ENCODE results near the gene STXBP6.

The STXBP6 gene

GRCh38 chr14:24904533-24904932, 145.4 kb downstream of the STXBP6 start:
- Histone ChIP-seq H3K27ac (no peak overlapping the region), H3K36me3 (no peaks in the 10 kb centered on the region), H3K4me1 (no peaks in the 10 kb centered on the region), H3K9me3 (no peaks in the 10 kb centered on the region), H3K4me3 (no peak overlapping the region), H3K27me3 (no peaks in the 10 kb centered on the region)
- TF ChIP-seq, protein P1, sequence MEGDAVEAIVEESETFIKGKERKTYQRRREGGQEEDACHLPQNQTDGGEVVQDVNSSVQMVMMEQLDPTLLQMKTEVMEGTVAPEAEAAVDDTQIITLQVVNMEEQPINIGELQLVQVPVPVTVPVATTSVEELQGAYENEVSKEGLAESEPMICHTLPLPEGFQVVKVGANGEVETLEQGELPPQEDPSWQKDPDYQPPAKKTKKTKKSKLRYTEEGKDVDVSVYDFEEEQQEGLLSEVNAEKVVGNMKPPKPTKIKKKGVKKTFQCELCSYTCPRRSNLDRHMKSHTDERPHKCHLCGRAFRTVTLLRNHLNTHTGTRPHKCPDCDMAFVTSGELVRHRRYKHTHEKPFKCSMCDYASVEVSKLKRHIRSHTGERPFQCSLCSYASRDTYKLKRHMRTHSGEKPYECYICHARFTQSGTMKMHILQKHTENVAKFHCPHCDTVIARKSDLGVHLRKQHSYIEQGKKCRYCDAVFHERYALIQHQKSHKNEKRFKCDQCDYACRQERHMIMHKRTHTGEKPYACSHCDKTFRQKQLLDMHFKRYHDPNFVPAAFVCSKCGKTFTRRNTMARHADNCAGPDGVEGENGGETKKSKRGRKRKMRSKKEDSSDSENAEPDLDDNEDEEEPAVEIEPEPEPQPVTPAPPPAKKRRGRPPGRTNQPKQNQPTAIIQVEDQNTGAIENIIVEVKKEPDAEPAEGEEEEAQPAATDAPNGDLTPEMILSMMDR (IDR thresholded peaks at IDR 0.05): no peak
- DNase-seq: no peak
- intact Hi-C loops (cut with DNase I; ENCODE audit: low total_unique reads): no loop called here

- Histone ChIP-seq H3K27me3 (no peaks in the 10 kb centered on the region), H3K4me3 (no peak overlapping the region), H3K4me1 (no peaks in the 10 kb centered on the region), H3K36me3 (no peaks in the 10 kb centered on the region), H3K9me3 (no peaks in the 10 kb centered on the region), H3K27ac (no peak overlapping the region)
- DNase-seq: no peak
- TF ChIP-seq, protein P1 (IDR thresholded peaks at IDR 0.05): no peak
- intact Hi-C loops (cut with DNase I; ENCODE audit: low total_unique reads): no loop called here
These were observed 146.6 kb downstream of the STXBP6 start for GRCh38 chr14:24903337-24903736.

- Histone ChIP-seq H3K36me3 (no peaks in the 10 kb centered on the region), H3K27ac (no peak overlapping the region), H3K27me3 (no peaks in the 10 kb centered on the region), H3K4me3 (no peak overlapping the region), H3K9me3 (no peaks in the 10 kb centered on the region), H3K4me1 (peaks cover 0 to 8% (median 2%) of the 10 kb centered on the region in 4 donors)
- intact Hi-C loops (cut with DNase I; ENCODE audit: low total_unique reads): no loop called here
- DNase-seq: no peak
- TF ChIP-seq, protein P1 (IDR thresholded peaks at IDR 0.05): no peak
These were observed 149.5 kb downstream of the STXBP6 start for GRCh38 chr14:24900269-24901100.

DNA sequence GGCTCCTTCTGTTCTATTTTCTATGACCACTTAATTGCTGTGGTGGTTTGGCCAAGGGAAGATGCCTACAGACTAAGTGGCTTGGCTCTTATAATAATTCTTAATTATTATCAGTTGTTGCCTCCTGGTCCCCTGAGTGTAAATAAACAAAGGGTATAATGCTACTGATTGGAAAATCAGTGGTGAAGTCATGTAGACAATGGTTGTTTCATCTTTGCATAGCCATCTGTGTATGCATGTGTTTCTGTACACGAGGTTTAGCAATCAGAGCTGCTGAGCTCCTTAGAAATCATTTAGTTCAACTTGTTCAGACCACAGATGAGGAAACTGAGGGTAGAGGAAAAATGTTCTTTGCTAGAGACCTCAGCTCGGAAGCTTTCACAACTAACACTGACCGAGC, 152.2 kb downstream of the STXBP6 start:
- Histone ChIP-seq H3K4me3 (no peak overlapping the region), H3K27me3 (no peaks in the 10 kb centered on the region), H3K27ac (no peak overlapping the region), H3K9me3 (no peaks in the 10 kb centered on the region), H3K4me1 (peaks cover 0 to 15% (median 8%) of the 10 kb centered on the region in 4 donors), H3K36me3 (no peaks in the 10 kb centered on the region)
- TF ChIP-seq, protein P1 (IDR thresholded peaks at IDR 0.05): no peak
- intact Hi-C loops (cut with DNase I; ENCODE audit: low total_unique reads): no loop called here
- no peak for DNase-seq

DNA sequence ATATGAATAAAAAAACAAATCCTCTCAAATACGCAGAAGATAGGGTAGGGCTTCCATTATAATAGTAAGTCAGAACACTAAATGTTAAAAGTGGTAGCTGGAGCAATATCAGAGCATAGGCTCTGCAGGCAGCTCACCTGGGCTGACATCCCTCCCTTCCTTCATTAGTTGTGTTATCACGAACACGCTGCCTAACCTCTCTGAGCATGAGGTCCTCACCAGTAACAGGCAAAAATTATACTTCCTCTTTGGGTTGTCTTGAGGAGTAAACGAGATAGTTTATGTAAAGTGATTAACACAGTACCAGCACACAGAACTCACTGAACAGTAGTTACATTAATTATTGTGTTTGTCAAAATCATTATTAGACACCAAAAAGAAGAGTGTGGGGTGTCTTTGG, 154.3 kb downstream of the STXBP6 start:
- Histone ChIP-seq H3K27ac (no peak overlapping the region), H3K9me3 (peaks cover 3 to 6% (median 4%) of the 10 kb centered on the region in 3 donors), H3K27me3 (no peaks in the 10 kb centered on the region), H3K4me1 (peaks cover 0 to 15% (median 8%) of the 10 kb centered on the region in 4 donors), H3K4me3 (no peak overlapping the region), H3K36me3 (no peaks in the 10 kb centered on the region)
- intact Hi-C loops (cut with DNase I; ENCODE audit: low total_unique reads): no loop called here
- DNase-seq: no peak
- TF ChIP-seq, protein P1 (IDR thresholded peaks at IDR 0.05): no peak
